PC-9 (cell line): ENCODE results near the gene PEPD. TPM values are rescaled to one million over a fixed set of nuclear protein-coding genes. Genes with fewer than 3 reads are reported as not detected.

Experiments
- BruUV-seq: library from RNA; stranded (reverse); fragments of 400-500 nt; replicated peaks from 2 replicates; lab custom pipeline; 2021; lab: Mats Ljungman, UMichigan
- CTCF ChIA-PET: fragments of 300-600 bp; sonication (Branson Sonifier 250); formaldehyde crosslinking; loops from one replicate; lab custom pipeline; 2022; ENCODE audit warnings: antibody characterized with exemption; lab: Charles Lee
- POLR2A ChIA-PET: fragments of 300-600 bp; sonication (Branson Sonifier 250); formaldehyde crosslinking; loops from one replicate; lab custom pipeline; 2022; ENCODE audit warnings: antibody characterized with exemption; ENCODE audit not compliant: unreplicated experiment; lab: Charles Lee
- DNase-seq, 2 experiments: peaks; one replicate each; pipeline versions ENCODE4 v3.0.0 to v3.0.0-alpha.2; 2015 to 2022; ENCODE audit warnings: mixed read lengths in 1 of 2
- H2AFZ ChIP-seq: fragments of 200-600 bp; sonication (generic); 2 replicates; pipeline ENCODE4 v1.8.1; 2017; ENCODE audit warnings: antibody characterized with exemption
- H3F3A ChIP-seq: fragments of 200-600 bp; sonication (generic); 2 replicates; pipeline ENCODE4 v1.8.1; 2017; ENCODE audit warnings: antibody characterized with exemption, mild to moderate bottlenecking, low read depth; ENCODE audit not compliant: insufficient read depth
- H3K27ac ChIP-seq: fragments of 200-600 bp; sonication (generic); 2 replicates; pipeline ENCODE4 v1.6.1; 2016; ENCODE audit warnings: mixed run types
- H3K27me3 ChIP-seq: fragments of 200-600 bp; sonication (generic); 2 replicates; pipeline ENCODE4 v1.6.1; 2016; ENCODE audit warnings: low read depth, mixed run types; ENCODE audit not compliant: insufficient read depth
- H3K36me3 ChIP-seq: fragments of 200-600 bp; sonication (generic); 2 replicates; pipeline ENCODE4 v1.6.1; 2016; ENCODE audit warnings: low read depth, mixed run types
- H3K4me1 ChIP-seq: fragments of 200-600 bp; sonication (generic); replicated peaks from 2 replicates; pipeline ENCODE4 v1.6.1; 2016; ENCODE audit warnings: mixed run types; ENCODE audit not compliant: insufficient read depth
- H3K4me2 ChIP-seq: fragments of 200-600 bp; sonication (generic); 2 replicates; pipeline ENCODE4 v1.6.1; 2017; ENCODE audit warnings: mixed run types
- H3K4me3 ChIP-seq: fragments of 200-600 bp; sonication (generic); 2 replicates; pipeline ENCODE4 v1.6.1; 2016; ENCODE audit warnings: mixed run types
- H3K79me2 ChIP-seq: fragments of 200-600 bp; sonication (generic); 2 replicates; pipeline ENCODE4 v1.6.1; 2017; ENCODE audit warnings: low read depth, mixed run types
- H3K9me2 ChIP-seq: fragments of 200-600 bp; sonication (generic); 2 replicates; pipeline ENCODE4 v1.8.1; 2017; ENCODE audit warnings: mild to moderate bottlenecking; ENCODE audit not compliant: insufficient read depth
- H3K9me3 ChIP-seq: fragments of 200-600 bp; sonication (generic); 2 replicates; pipeline ENCODE4 v1.8.1; 2016; ENCODE audit warnings: low read depth; ENCODE audit not compliant: insufficient read depth
- H4K20me1 ChIP-seq: fragments of 200-600 bp; sonication (generic); 2 replicates; pipeline ENCODE4 v1.8.1; 2017; ENCODE audit not compliant: insufficient read depth
- CTCF ChIP-seq: fragments of 200-600 bp; sonication (generic); conservative IDR thresholded peaks from 2 replicates; pipeline ENCODE4 v1.6.1; 2017; ENCODE audit warnings: mixed run types, antibody characterized with exemption, mild to moderate bottlenecking, moderate library complexity
- EZH2 ChIP-seq: fragments of 200-600 bp; sonication (generic); IDR thresholded peaks from 2 replicates; pipeline ENCODE4 v1.8.0; 2017; ENCODE audit warnings: antibody characterized with exemption, low read depth
- intact Hi-C: fragments of 100-400 bp; cut with micrococcal nuclease; formaldehyde crosslinking; loops from one replicate; pipeline ENCODE4 v1.10.0; 2022; ENCODE audit not compliant: unreplicated experiment
- total RNA-seq: library from RNA; stranded (reverse); gene quantifications from 2 replicates; pipeline ENCODE4 v1.2.3, GENCODE V29; 2021

PEPD gene
- total RNA-seq, 1 experiment from 2014 or later, result 71.0 TPM

- Histone ChIP-seq H3K4me1 (peaks cover 55% of the 10 kb centered on the region), H2AFZ (peak overlapping the region; percentile 36; the same call in 1 of the 2 replicates), H3K36me3 (no peaks in the 10 kb centered on the region), H3K79me2 (peaks cover 12% of the 10 kb centered on the region), H3K9me3 (no peaks in the 10 kb centered on the region), H4K20me1 (no peaks in the 10 kb centered on the region), H3K4me2 (peak overlapping the region; percentile 87), H3K27me3 (no peaks in the 10 kb centered on the region), H3K4me3 (peak overlapping the region; percentile 52; the same call in 1 of the 2 replicates), H3F3A (peaks cover 32% of the 10 kb centered on the region), H3K9me2 (no peaks in the 10 kb centered on the region), H3K27ac (peak overlapping the region; percentile 78)
- peak; percentile 84 to 90 for DNase-seq
- intact Hi-C loops, result loop anchor here (1.0 kb wide), 1 partner anchor 14 kb away; the partner anchor contains the start of gene PEPD
- no peak for TF ChIP-seq CTCF
- no peak for TF ChIP-seq EZH2
- BruUV-seq, result no TSS peak
- ChIA-PET POLR2A (interaction anchor here (1.1 kb wide), 1 partner anchor 852 kb away, joined by 5 read pairs; no protein-coding TSS in a partner anchor), CTCF (interaction anchor here (0.5 kb wide), 1 partner anchor 18 kb away, joined by 6 read pairs; no protein-coding TSS in a partner anchor)
Measured at GRCh38 chr19:33507021-33507956, 14.3 kb downstream of the PEPD start.

GRCh38 chr19:33506498-33506897 lies 15.1 kb downstream of the PEPD start:
- H3K79me2 ChIP-seq, result peaks cover 12% of the 10 kb centered on the region
- no peaks in the 10 kb centered on the region for H3K36me3 ChIP-seq
- H3K4me2 ChIP-seq, result peak overlapping the region; percentile 87
- H3K9me3 ChIP-seq, result no peaks in the 10 kb centered on the region
- BruUV-seq, result no TSS peak
- H3K9me2 ChIP-seq, result no peaks in the 10 kb centered on the region
- peak overlapping the region; percentile 78 for H3K27ac ChIP-seq
- peaks cover 32% of the 10 kb centered on the region for H3F3A ChIP-seq
- peak overlapping the region; percentile 52; the same call in 1 of the 2 replicates for H3K4me3 ChIP-seq
- H3K27me3 ChIP-seq, result no peaks in the 10 kb centered on the region
- POLR2A ChIA-PET, result interaction anchor here (1.1 kb wide), 1 partner anchor 853 kb away, joined by 5 read pairs; no protein-coding TSS in a partner anchor
- H4K20me1 ChIP-seq, result no peaks in the 10 kb centered on the region
- no peak for DNase-seq
- TF ChIP-seq CTCF, result no peak
- TF ChIP-seq EZH2, result no peak
- H2AFZ ChIP-seq, result no peak overlapping the region
- intact Hi-C loops, result no loop called here
- H3K4me1 ChIP-seq, result peaks cover 55% of the 10 kb centered on the region
- CTCF ChIA-PET, result no interaction called here

GRCh38 chr19:33505823-33506222 lies 15.8 kb downstream of the PEPD start:
- peaks cover 12% of the 10 kb centered on the region for H3K79me2 ChIP-seq
- no peaks in the 10 kb centered on the region for H3K36me3 ChIP-seq
- H3K27ac ChIP-seq, result peak overlapping the region; percentile 78; the same call in 1 of the 2 replicates
- H4K20me1 ChIP-seq, result no peaks in the 10 kb centered on the region
- H3K9me3 ChIP-seq, result no peaks in the 10 kb centered on the region
- peak overlapping the region; percentile 87; the same call in 1 of the 2 replicates for H3K4me2 ChIP-seq
- POLR2A ChIA-PET, result no interaction called here
- peaks cover 53% of the 10 kb centered on the region for H3K4me1 ChIP-seq
- intact Hi-C loops, result no loop called here
- no peaks in the 10 kb centered on the region for H3K27me3 ChIP-seq
- no TSS peak for BruUV-seq
- DNase-seq, result no peak
- no peaks in the 10 kb centered on the region for H3K9me2 ChIP-seq
- no peak overlapping the region for H2AFZ ChIP-seq
- CTCF ChIA-PET, result no interaction called here
- peaks cover 32% of the 10 kb centered on the region for H3F3A ChIP-seq
- no peak overlapping the region for H3K4me3 ChIP-seq
- TF ChIP-seq CTCF (no peak), EZH2 (no peak)
